NCI-H146 (cell line): Measurements from ENCODE around the gene TMEM132C.

ENCODE experiments used
- DNase-seq: peaks from one replicate; lab custom pipeline; 2025; lab: John Stamatoyannopoulos, UW

TMEM132C gene

GRCh38 chr12:128288357-128288756, 21.4 kb downstream of the TMEM132C start:
- no peak for DNase-seq

GRCh38 chr12:128288896-128289295, 21.9 kb downstream of the TMEM132C start:
- DNase-seq, result no peak

- DNase-seq, result no peak
These were observed 24.0 kb downstream of the TMEM132C start for GRCh38 chr12:128290938-128291337.

- DNase-seq, result no peak
These were observed 31.2 kb downstream of the TMEM132C start for GRCh38 chr12:128298091-128298748.

GRCh38 chr12:128305336-128305892, 38.4 kb downstream of the TMEM132C start:
- DNase-seq, result no peak

- no peak for DNase-seq
These were observed 40.8 kb downstream of the TMEM132C start for GRCh38 chr12:128307791-128308190.

- DNase-seq, result no peak
These were observed 45.7 kb downstream of the TMEM132C start for GRCh38 chr12:128312661-128313060.

GRCh38 chr12:128313931-128314330, 47.0 kb downstream of the TMEM132C start:
- DNase-seq, result no peak

GRCh38 chr12:128314611-128315010, 47.6 kb downstream of the TMEM132C start:
- DNase-seq, result no peak

GRCh38 chr12:128316078-128316477, 49.1 kb downstream of the TMEM132C start:
- no peak for DNase-seq

- DNase-seq, result no peak
These were observed 50.1 kb downstream of the TMEM132C start for GRCh38 chr12:128316973-128317526.

GRCh38 chr12:128318341-128318740, 51.4 kb downstream of the TMEM132C start:
- peak; percentile 68 for DNase-seq

GRCh38 chr12:128318946-128319345, 52.0 kb downstream of the TMEM132C start:
- DNase-seq, result no peak

GRCh38 chr12:128322341-128322740, 55.4 kb downstream of the TMEM132C start:
- no peak for DNase-seq

- DNase-seq, result peak; percentile 27
These were observed 56.4 kb downstream of the TMEM132C start for GRCh38 chr12:128323145-128323920.

GRCh38 chr12:128325646-128326045, 58.7 kb downstream of the TMEM132C start:
- DNase-seq, result no peak

GRCh38 chr12:128326406-128326805, 59.4 kb downstream of the TMEM132C start:
- DNase-seq, result no peak

GRCh38 chr12:128328961-128329360, 62.0 kb downstream of the TMEM132C start:
- DNase-seq, result no peak

- DNase-seq, result no peak
These were observed 69.5 kb downstream of the TMEM132C start for GRCh38 chr12:128336204-128337070.

- DNase-seq, result no peak
These were observed 70.0 kb downstream of the TMEM132C start for GRCh38 chr12:128337071-128337345.

- no peak for DNase-seq
These were observed 70.6 kb downstream of the TMEM132C start for GRCh38 chr12:128337431-128338170.
